Measurements from ENCODE around the gene MLLT3.

- TF ChIP-seq CTCF (IDR thresholded peaks at IDR 0.05; ENCODE audit: insufficient read depth, low read length, poor library complexity, severe bottlenecking) (no peak), EZH2phosphoT487 (conservative IDR thresholded peaks at IDR 0.05; ENCODE audit: low read length) (no peak)
Observed at GRCh38 chr9:20490246-20490834, 132.0 kb downstream of the MLLT3 start.

Measured in SU-DHL-6 (cell line).